ENCODE data around the gene PIP4P1.

DNA sequence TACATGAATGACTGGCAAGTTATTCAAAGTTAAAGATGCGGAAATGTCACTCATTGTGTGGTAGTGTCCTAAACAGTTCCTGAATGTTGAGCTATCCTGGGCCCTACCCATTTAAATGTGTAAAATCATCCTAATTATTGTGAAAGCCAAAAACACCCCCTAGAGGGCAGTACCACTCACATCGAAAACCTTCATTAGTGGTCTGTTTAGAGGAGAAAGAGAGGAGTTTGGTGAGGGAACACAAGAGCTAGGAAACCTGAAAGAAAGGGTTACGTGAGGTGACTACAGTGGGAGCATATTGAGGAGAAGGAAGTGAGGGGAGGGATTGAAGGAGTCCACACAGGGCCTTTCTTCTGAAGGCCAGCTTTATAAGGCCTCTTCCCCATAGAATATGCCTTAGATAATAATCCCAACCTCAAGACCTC, 45.4 kb downstream of the PIP4P1 start:
- TF ChIP-seq SP1 (IDR thresholded peaks at IDR 0.05) = no peak
- TF ChIP-seq, protein P1, sequence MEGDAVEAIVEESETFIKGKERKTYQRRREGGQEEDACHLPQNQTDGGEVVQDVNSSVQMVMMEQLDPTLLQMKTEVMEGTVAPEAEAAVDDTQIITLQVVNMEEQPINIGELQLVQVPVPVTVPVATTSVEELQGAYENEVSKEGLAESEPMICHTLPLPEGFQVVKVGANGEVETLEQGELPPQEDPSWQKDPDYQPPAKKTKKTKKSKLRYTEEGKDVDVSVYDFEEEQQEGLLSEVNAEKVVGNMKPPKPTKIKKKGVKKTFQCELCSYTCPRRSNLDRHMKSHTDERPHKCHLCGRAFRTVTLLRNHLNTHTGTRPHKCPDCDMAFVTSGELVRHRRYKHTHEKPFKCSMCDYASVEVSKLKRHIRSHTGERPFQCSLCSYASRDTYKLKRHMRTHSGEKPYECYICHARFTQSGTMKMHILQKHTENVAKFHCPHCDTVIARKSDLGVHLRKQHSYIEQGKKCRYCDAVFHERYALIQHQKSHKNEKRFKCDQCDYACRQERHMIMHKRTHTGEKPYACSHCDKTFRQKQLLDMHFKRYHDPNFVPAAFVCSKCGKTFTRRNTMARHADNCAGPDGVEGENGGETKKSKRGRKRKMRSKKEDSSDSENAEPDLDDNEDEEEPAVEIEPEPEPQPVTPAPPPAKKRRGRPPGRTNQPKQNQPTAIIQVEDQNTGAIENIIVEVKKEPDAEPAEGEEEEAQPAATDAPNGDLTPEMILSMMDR (IDR thresholded peaks at IDR 0.05; ENCODE audit: low read depth, low read length, missing input control) = peak; percentile 54
- TF ChIP-seq, protein P2, sequence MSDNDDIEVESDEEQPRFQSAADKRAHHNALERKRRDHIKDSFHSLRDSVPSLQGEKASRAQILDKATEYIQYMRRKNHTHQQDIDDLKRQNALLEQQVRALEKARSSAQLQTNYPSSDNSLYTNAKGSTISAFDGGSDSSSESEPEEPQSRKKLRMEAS (IDR thresholded peaks at IDR 0.05) = no peak
- TF ChIP-seq TAF1 (conservative IDR thresholded peaks at IDR 0.05) = no peak
- peak; percentile 68 to 76 for TF ChIP-seq RAD21 (IDR thresholded peaks at IDR 0.05)
